Measurements from ENCODE around the gene COX6B1. TPM values are rescaled to one million over a fixed set of nuclear protein-coding genes. Genes with fewer than 3 reads are reported as not detected.
"Not testable (repeated sequence)": the region's sequence is repeated elsewhere in the genome, so short reads cannot be mapped to it uniquely, and the experiment has no call there.

COX6B1 gene
- total RNA-seq, 2 experiments from 2014 or later, result 394 to 417 TPM

- peak; percentile 85 for DNase-seq
- Mint-ChIP-seq H3K27ac (peak within 1 kb of the TSS; percentile 71), H3K9me3 (ENCODE audit: low read depth) (no peaks in the 10 kb centered on the region), H3K27me3 (no peaks in the 10 kb centered on the region), H3K36me3 (peaks cover 11% of the 10 kb centered on the region), H3K4me3 (peak within 1 kb of the TSS; percentile 81), H3K4me1 (peaks cover 36% of the 10 kb centered on the region)
- ATAC-seq, result no peak
- CTCF ChIA-PET, result no interaction called here
Measured at GRCh38 chr19:35641515-35642151, 6.5 kb upstream of the COX6B1 start, which contains the start of gene ETV2. Gene ETV2, plus strand, starts transcription at chr19:35641745. Its CDS starts 716 bp downstream, at chr19:35642461.

GRCh38 chr19:35642312-35642711, 5.8 kb upstream of the COX6B1 start:
- Mint-ChIP-seq H3K4me1 (peaks cover 34% of the 10 kb centered on the region), H3K27me3 (no peaks in the 10 kb centered on the region), H3K4me3 (peak overlapping the region; percentile 81), H3K9me3 (ENCODE audit: low read depth) (no peaks in the 10 kb centered on the region), H3K36me3 (peaks cover 5% of the 10 kb centered on the region), H3K27ac (peak overlapping the region; percentile 71)
- ATAC-seq (no peak), DNase-seq (no peak)
- CTCF ChIA-PET, result interaction anchor here (0.8 to 1.4 kb wide), 3 partner anchors 30 to 93 kb away, joined by 3 read pairs; partner anchors contain the start of gene HAUS5

DNA sequence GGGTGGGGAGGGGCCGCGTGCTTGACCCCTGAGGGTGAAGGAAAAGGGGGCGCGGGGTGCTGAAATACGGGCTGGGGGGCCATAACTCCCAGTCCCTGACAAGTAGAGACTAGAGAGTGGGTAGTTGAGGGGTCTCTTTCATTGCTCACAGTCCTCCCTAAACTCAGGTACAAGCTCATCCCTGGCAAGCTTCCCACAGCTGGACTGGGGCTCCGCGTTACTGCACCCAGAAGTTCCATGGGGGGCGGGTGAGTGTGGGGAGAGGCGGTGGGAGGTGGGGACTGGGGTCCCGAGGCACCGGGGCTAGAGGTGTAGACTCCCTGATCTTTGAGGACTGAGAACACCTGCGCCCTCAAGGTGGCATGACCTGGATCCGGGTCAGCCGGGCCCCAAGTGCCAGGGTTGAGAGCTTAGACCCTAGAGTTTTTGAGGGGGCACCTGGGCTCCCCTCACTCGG, 5.3 kb upstream of the COX6B1 start:
- Mint-ChIP-seq H3K9me3 (ENCODE audit: low read depth) (no peaks in the 10 kb centered on the region), H3K27ac (peak overlapping the region; percentile 56), H3K4me1 (peaks cover 37% of the 10 kb centered on the region), H3K4me3 (peak overlapping the region; percentile 81), H3K36me3 (peaks cover 3% of the 10 kb centered on the region), H3K27me3 (no peaks in the 10 kb centered on the region)
- CTCF ChIA-PET, result interaction anchor here (0.8 to 1.4 kb wide), 3 partner anchors 31 to 93 kb away, joined by 3 read pairs; partner anchors contain the start of gene HAUS5
- ATAC-seq (no peak), DNase-seq (peak; percentile 48)

DNA sequence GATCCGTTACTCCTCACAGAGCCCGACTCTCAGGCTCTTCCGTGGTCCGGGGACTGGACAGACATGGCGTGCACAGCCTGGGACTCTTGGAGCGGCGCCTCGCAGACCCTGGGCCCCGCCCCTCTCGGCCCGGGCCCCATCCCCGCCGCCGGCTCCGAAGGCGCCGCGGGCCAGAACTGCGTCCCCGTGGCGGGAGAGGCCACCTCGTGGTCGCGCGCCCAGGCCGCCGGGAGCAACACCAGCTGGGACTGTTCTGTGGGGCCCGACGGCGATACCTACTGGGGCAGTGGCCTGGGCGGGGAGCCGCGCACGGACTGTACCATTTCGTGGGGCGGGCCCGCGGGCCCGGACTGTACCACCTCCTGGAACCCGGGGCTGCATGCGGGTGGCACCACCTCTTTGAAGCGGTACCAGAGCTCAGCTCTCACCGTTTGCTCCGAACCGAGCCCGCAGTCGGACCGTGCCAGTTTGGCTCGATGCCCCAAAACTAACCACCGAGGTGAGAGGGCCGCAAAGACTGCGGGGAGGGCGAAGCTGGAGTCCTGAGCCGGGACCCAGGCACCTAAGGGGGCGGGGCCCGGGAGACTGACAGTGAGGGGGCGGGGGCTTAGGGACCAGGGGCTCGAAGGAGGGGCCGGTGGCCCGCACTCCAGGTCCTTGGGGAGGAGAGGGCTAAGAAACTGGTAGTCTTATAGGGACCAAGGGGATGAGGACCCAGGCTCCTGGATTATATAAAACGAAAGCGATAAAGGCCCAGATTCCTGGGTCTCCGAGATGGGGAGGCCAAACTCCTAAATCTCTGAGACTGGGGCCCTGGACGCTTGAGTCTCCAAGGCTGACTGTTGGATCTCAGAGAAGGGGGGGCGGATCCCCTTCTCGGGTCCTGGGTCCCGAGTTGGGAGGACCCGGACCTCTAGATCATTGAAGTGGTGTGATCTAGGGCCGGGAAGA, 4.6 kb upstream of the COX6B1 start:
- Mint-ChIP-seq H3K4me1 (peaks cover 38% of the 10 kb centered on the region), H3K36me3 (no peaks in the 10 kb centered on the region), H3K4me3 (peak overlapping the region; percentile 81), H3K27me3 (no peaks in the 10 kb centered on the region), H3K9me3 (ENCODE audit: low read depth) (no peaks in the 10 kb centered on the region), H3K27ac (peak overlapping the region; percentile 89)
- ATAC-seq (peak; percentile 53), DNase-seq (peak; percentile 91)
- CTCF ChIA-PET, result interaction anchor here (0.6 to 1.4 kb wide), 6 partner anchors 30 to 102 kb away, joined by 3 to 4 read pairs (median 3); partner anchors contain the start of genes HAUS5, PSENEN and U2AF1L4

GRCh38 chr19:35644206-35644986, 3.7 kb upstream of the COX6B1 start:
- Mint-ChIP-seq H3K4me3 (peak overlapping the region; percentile 81), H3K4me1 (peaks cover 44% of the 10 kb centered on the region), H3K36me3 (peaks cover 3% of the 10 kb centered on the region), H3K9me3 (ENCODE audit: low read depth) (no peaks in the 10 kb centered on the region), H3K27me3 (no peaks in the 10 kb centered on the region), H3K27ac (peak overlapping the region; percentile 89)
- CTCF ChIA-PET, result interaction anchor here (0.6 to 1.6 kb wide), 5 partner anchors 32 to 101 kb away, joined by 3 to 5 read pairs (median 3); partner anchors contain the start of genes HAUS5, PSENEN and U2AF1L4
- ATAC-seq (peak; percentile 83), DNase-seq (peak; percentile 99)

GRCh38 chr19:35644987-35645679, 3.0 kb upstream of the COX6B1 start:
- H3K4me1 Mint-ChIP-seq, result peaks cover 46% of the 10 kb centered on the region
- H3K27ac Mint-ChIP-seq, result peak overlapping the region; percentile 89
- peaks cover 3% of the 10 kb centered on the region for H3K36me3 Mint-ChIP-seq
- CTCF ChIA-PET, result interaction anchor here (1.3 to 1.6 kb wide), 2 partner anchors 32 to 96 kb away, joined by 3 to 5 read pairs; partner anchors contain the start of gene HAUS5
- H3K27me3 Mint-ChIP-seq, result no peaks in the 10 kb centered on the region
- DNase-seq (peak; percentile 86), ATAC-seq (no peak)
- H3K9me3 Mint-ChIP-seq (ENCODE audit: low read depth), result no peaks in the 10 kb centered on the region
- peak overlapping the region; percentile 81 for H3K4me3 Mint-ChIP-seq

- H3K27ac Mint-ChIP-seq, result peak overlapping the region; percentile 47
- H3K4me3 Mint-ChIP-seq, result no peak overlapping the region
- H3K4me1 Mint-ChIP-seq, result peaks cover 52% of the 10 kb centered on the region
- H3K27me3 Mint-ChIP-seq, result no peaks in the 10 kb centered on the region
- no peaks in the 10 kb centered on the region for H3K9me3 Mint-ChIP-seq (ENCODE audit: low read depth)
- CTCF ChIA-PET, result interaction anchor here (1.6 kb wide), 1 partner anchor 97 kb away, joined by 5 read pairs; no protein-coding TSS in a partner anchor
- H3K36me3 Mint-ChIP-seq, result peaks cover 6% of the 10 kb centered on the region
- DNase-seq (no peak), ATAC-seq (no peak)
Measured at GRCh38 chr19:35645680-35646511, 2.2 kb upstream of the COX6B1 start.

DNA sequence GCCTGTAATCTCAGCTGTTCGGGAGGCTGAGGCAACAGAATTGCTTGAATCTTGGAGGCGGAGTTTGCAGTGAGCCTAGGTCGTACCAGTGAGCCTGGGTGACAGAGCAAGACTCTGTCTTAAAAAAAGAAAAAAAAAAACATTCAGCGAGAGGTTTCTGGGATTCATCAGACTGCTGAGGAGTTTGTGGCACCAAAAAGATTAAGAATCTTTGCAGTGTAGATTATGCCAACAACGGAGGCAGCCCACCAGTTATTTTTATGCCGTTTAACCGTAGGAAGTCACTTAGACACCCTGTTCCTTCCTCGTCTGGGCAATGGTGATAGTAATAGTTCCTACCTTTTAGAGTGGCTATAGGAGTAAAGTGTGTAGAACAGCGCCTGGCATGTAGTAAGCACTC, 2.5 kb downstream of the COX6B1 start:
- peaks cover 34% of the 10 kb centered on the region for H3K4me1 Mint-ChIP-seq
- ATAC-seq (no peak), DNase-seq (no peak)
- no peaks in the 10 kb centered on the region for H3K9me3 Mint-ChIP-seq (ENCODE audit: low read depth)
- H3K27ac Mint-ChIP-seq, result no peak overlapping the region
- no peak overlapping the region for H3K4me3 Mint-ChIP-seq
- no peaks in the 10 kb centered on the region for H3K27me3 Mint-ChIP-seq
- H3K36me3 Mint-ChIP-seq, result peaks cover 29% of the 10 kb centered on the region
- CTCF ChIA-PET, result no interaction called here

DNA sequence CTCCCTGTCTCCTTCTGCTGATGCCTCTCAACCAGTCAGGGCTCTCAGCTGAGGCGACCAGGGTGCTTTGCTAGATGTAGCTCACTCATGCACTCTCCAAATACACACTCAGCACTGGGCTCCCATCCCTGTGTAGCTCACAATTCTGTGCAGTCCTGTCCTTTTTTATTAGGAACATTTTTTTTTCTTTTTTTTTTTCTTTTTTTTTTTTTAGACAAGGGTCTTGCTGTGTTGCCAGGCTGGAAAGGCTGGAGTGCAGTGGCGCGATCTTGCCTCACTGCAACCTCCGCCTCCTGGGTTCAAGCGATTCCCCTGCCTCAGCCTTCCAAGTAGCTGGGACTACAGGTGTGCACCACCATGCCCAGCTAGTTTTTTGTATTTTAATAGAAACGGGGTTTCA, 6.7 kb downstream of the COX6B1 start:
- CTCF ChIA-PET, result interaction anchor here (1.2 to 1.6 kb wide), 2 partner anchors 40 to 105 kb away, joined by 3 to 4 read pairs; no protein-coding TSS in a partner anchor
- H3K27me3 Mint-ChIP-seq; H3K4me3 Mint-ChIP-seq; H3K27ac Mint-ChIP-seq; ATAC-seq; H3K9me3 Mint-ChIP-seq (ENCODE audit: low read depth); DNase-seq: not testable (repeated sequence)
- peaks cover 46% of the 10 kb centered on the region for H3K36me3 Mint-ChIP-seq
- H3K4me1 Mint-ChIP-seq, result peaks cover 18% of the 10 kb centered on the region

GRCh38 chr19:35655600-35655999, 7.5 kb downstream of the COX6B1 start:
- Mint-ChIP-seq H3K27me3 (no peaks in the 10 kb centered on the region), H3K36me3 (peaks cover 46% of the 10 kb centered on the region), H3K4me1 (peaks cover 14% of the 10 kb centered on the region), H3K27ac (no peak overlapping the region), H3K9me3 (ENCODE audit: low read depth) (no peaks in the 10 kb centered on the region), H3K4me3 (no peak overlapping the region)
- CTCF ChIA-PET, result interaction anchor here (1.6 kb wide), 1 partner anchor 106 kb away, joined by 3 read pairs; no protein-coding TSS in a partner anchor
- ATAC-seq (no peak), DNase-seq (no peak)

DNA sequence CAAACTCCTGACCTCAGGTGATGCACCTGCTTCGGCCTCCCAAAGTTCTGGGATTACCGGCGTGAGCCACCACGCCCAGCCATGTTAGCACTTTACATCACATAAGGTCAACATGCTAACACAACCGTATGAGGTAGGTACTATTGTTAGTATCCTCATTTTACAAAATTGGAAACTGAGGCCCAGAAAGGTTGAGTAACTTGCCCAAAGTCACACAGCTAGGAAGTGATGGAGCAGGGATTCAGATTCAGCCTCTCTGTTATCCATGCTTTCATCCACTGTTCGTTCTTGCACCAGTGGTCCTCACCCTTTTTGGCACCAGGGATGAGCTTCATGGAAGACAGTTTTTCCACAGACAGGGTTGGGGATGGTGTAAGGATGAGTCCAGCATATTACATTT, 8.6 kb downstream of the COX6B1 start:
- CTCF ChIA-PET, result no interaction called here
- Mint-ChIP-seq H3K27me3 (no peaks in the 10 kb centered on the region), H3K4me3 (no peak overlapping the region), H3K9me3 (ENCODE audit: low read depth) (no peaks in the 10 kb centered on the region), H3K36me3 (peaks cover 43% of the 10 kb centered on the region), H3K4me1 (peaks cover 6% of the 10 kb centered on the region), H3K27ac (no peak overlapping the region)
- no peak for ATAC-seq
- no peak for DNase-seq

Data from activated CD8-positive, alpha-beta memory T cell treated with anti-CD3 and anti-CD28 coated beads, Interleukin-2, amount 10 ng/mL, durations not matched to agents 7 days and 5 days (primary cell).